C4-2B (cell line): Measurements from ENCODE around the gene CPOX.

ENCODE experiments used
- ZFX ChIP-seq: fragments of 450-650 bp; IDR thresholded peaks from 2 replicates; pipeline ENCODE4 v1.6.1; 2017
- TF ChIP-seq, protein P1 (sequence below): fragments of 450-650 bp; conservative IDR thresholded peaks from 2 replicates; pipeline ENCODE4 v1.5.1; 2017; ENCODE audit warnings: mild to moderate bottlenecking

DNA sequence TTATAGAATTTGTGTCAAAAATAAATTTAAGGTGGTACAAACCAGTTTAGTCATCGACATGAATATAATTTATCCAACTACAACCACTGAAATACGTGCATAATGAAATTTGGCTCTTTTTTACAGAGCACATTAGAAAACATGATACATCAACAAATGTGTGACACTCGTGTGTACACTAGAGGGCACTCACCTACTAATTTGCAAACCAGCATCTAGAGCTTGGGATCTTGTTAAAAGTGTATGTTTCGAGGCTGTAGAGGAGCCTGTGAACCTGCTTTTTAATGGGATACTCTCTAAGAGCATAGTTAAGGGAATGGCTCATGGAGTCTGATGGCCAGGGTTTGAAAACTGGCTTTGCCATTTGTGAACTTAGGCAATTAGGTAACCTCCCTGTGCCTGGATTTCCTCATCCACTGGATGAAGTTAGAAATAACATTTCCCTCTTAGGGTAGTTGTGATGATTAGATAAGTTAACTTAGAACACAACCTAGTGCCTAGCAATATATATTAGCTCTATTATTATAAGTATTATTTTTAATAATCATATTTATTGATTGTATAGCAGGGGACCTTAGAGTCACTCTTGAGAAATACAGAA is 8.8 kb upstream of the CPOX start:
- TF ChIP-seq, protein P1, sequence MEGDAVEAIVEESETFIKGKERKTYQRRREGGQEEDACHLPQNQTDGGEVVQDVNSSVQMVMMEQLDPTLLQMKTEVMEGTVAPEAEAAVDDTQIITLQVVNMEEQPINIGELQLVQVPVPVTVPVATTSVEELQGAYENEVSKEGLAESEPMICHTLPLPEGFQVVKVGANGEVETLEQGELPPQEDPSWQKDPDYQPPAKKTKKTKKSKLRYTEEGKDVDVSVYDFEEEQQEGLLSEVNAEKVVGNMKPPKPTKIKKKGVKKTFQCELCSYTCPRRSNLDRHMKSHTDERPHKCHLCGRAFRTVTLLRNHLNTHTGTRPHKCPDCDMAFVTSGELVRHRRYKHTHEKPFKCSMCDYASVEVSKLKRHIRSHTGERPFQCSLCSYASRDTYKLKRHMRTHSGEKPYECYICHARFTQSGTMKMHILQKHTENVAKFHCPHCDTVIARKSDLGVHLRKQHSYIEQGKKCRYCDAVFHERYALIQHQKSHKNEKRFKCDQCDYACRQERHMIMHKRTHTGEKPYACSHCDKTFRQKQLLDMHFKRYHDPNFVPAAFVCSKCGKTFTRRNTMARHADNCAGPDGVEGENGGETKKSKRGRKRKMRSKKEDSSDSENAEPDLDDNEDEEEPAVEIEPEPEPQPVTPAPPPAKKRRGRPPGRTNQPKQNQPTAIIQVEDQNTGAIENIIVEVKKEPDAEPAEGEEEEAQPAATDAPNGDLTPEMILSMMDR = peak; percentile 77
- no peak for TF ChIP-seq ZFX
